AG04449 (cell line): Measurements from ENCODE around the gene SPACA5.

ENCODE experiments used
- CTCF ChIA-PET: fragments of 350-600 bp; formaldehyde crosslinking; extraction: SDS; loops from one replicate; lab custom pipeline; 2021; ENCODE audit warnings: antibody characterized with exemption; lab: Yijun Ruan, JAX
- POLR2A ChIA-PET: fragments of 400-600, 350-600 bp; formaldehyde crosslinking; extraction: SDS; loops from one replicate; lab custom pipeline; 2020; ENCODE audit warnings: antibody characterized with exemption, inconsistent platforms; lab: Yijun Ruan, JAX
- DNase-seq: peaks from one replicate; pipeline ENCODE4 v3.0.0-alpha.2; 2010; ENCODE audit warnings: low read depth, low spot score
- H3K4me3 ChIP-seq: 2 replicates; pipeline ENCODE4 v1.5.1; 2011; ENCODE audit warnings: low read depth, mild to moderate bottlenecking, control low read depth, low read length
- CTCF ChIP-seq: IDR thresholded peaks from one replicate; pipeline ENCODE4 v1.5.1; 2011; ENCODE audit warnings: mild to moderate bottlenecking, moderate library complexity, low read length, control low read depth, inconsistent platforms; ENCODE audit not compliant: insufficient read depth; ENCODE audit errors: missing control alignments

The SPACA5 gene

GRCh38 chrX:47976254-47977151, 30.3 kb upstream of the SPACA5 start:
- no peak for TF ChIP-seq CTCF
- no peak for DNase-seq
- POLR2A ChIA-PET, result no interaction called here
- CTCF ChIA-PET, result no interaction called here
- H3K4me3 ChIP-seq, result no peak overlapping the region

- ChIA-PET CTCF (no interaction called here), POLR2A (no interaction called here)
- TF ChIP-seq CTCF, result no peak
- DNase-seq, result no peak
- H3K4me3 ChIP-seq, result no peak overlapping the region
These were observed 15.3 kb upstream of the SPACA5 start for GRCh38 chrX:47991263-47992094.

- H3K4me3 ChIP-seq, result no peak overlapping the region
- DNase-seq, result no peak
- TF ChIP-seq CTCF, result no peak
- ChIA-PET POLR2A (no interaction called here), CTCF (no interaction called here)
These were observed 14.8 kb upstream of the SPACA5 start for GRCh38 chrX:47992095-47992380.

GRCh38 chrX:47992669-47993068, 14.1 kb upstream of the SPACA5 start:
- ChIA-PET POLR2A (no interaction called here), CTCF (no interaction called here)
- no peak overlapping the region for H3K4me3 ChIP-seq
- TF ChIP-seq CTCF, result no peak
- DNase-seq, result no peak

- no peak for TF ChIP-seq CTCF
- POLR2A ChIA-PET, result no interaction called here
- H3K4me3 ChIP-seq, result no peak overlapping the region
- CTCF ChIA-PET, result no interaction called here
- DNase-seq, result no peak
These were observed 5.5 kb upstream of the SPACA5 start for GRCh38 chrX:48001260-48001659.

- ChIA-PET CTCF (no interaction called here), POLR2A (no interaction called here)
- no peak overlapping the region for H3K4me3 ChIP-seq
- TF ChIP-seq CTCF, result no peak
- no peak for DNase-seq
These were observed 4.5 kb upstream of the SPACA5 start for GRCh38 chrX:48002319-48002718.
